Mucosa of descending colon (tissue), 3 donors: Measurements from ENCODE around the gene TIMM13. TPM values are rescaled to one million over a fixed set of nuclear protein-coding genes. Genes with fewer than 3 reads are reported as not detected.
"Not testable (repeated sequence)": the region's sequence is repeated elsewhere in the genome, so short reads cannot be mapped to it uniquely, and the experiment has no call there.

Source experiments
- ATAC-seq: fragments of 200-7000 bp; cut with Tn5 transposase; one replicate; pipeline ENCODE4 v1.9.1; 2020; ENCODE audit warnings: mild to moderate bottlenecking, moderate library complexity
- DNase-seq, 3 donors: peaks; one replicate each; pipeline ENCODE4 v3.0.0-alpha.2; 2020
- H3K36me3 ChIP-seq: fragments of 200-600 bp; one replicate; pipeline ENCODE4 v1.8.0; 2021; ENCODE audit warnings: low read depth, mild to moderate bottlenecking
- H3K4me1 ChIP-seq: fragments of 200-600 bp; one replicate; pipeline ENCODE4 v1.8.0; 2021; ENCODE audit warnings: low read depth, mild to moderate bottlenecking
- H3K4me3 ChIP-seq: fragments of 200-600 bp; one replicate; pipeline ENCODE4 v1.8.0; 2021; ENCODE audit warnings: mild to moderate bottlenecking
- H3K9me3 ChIP-seq: fragments of 200-600 bp; one replicate; pipeline ENCODE4 v1.8.0; 2021; ENCODE audit warnings: mild to moderate bottlenecking
- intact Hi-C, 2 donors: fragments of 100-400 bp; cut with DNase I in 1 of 2; cut with micrococcal nuclease in 1 of 2; formaldehyde crosslinking; loops; one replicate each; pipeline versions ENCODE4 v1.11.0 to v1.11.1; 2022; cut with DNase I, micrococcal nuclease
- total RNA-seq, 3 donors: library from RNA; stranded (reverse); fragmentation: NEBNext Ultra II Directional in 2 of 3; extraction: Animal tissue kit (Norgen Biotek cat#: 25700) in 2 of 3; gene quantifications; one replicate each; pipeline versions ENCODE4 v1.2.1 to v1.2.4, GENCODE V29; 2021 to 2023
- TF ChIP-seq, protein P1 (sequence below): fragments of 200-600 bp; IDR thresholded peaks from one replicate; pipeline ENCODE4 v1.8.0; 2022; ENCODE audit warnings: antibody characterized with exemption, mild to moderate bottlenecking
- donor health status: DM: no; HTN: no; CAD: no; lungs with moderate emphysema.
- donor health status: DM: no; HTN: no; CAD: no.
- donor health status: DM: no; HTN: yes; CAD: no.

Gene TIMM13
- total RNA-seq, 3 donors from 2014 or later, result 75.4 to 130 (median 104) TPM

DNA sequence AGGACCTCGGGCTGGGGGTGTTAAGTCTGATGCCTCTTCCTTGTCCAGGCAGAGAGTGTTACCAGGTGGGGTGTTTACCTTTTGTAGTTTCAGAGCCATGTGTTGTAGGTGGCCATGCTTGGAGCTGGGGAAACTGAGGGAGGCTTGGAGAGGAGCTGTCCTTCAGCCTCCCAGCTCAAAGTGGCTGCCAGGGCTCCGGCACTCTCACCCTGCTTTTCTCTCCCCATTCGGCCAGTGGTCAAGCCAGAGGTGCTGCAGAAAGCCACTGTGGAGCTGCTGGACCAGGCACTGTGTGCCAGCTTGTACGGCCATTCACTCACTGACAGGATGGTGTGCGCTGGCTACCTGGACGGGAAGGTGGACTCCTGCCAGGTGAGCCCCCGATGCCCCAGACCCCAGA is 17.4 kb downstream of the TIMM13 start:
- no peaks in the 10 kb centered on the region for H3K9me3 ChIP-seq
- no peaks in the 10 kb centered on the region for H3K4me1 ChIP-seq
- TF ChIP-seq, protein P1, sequence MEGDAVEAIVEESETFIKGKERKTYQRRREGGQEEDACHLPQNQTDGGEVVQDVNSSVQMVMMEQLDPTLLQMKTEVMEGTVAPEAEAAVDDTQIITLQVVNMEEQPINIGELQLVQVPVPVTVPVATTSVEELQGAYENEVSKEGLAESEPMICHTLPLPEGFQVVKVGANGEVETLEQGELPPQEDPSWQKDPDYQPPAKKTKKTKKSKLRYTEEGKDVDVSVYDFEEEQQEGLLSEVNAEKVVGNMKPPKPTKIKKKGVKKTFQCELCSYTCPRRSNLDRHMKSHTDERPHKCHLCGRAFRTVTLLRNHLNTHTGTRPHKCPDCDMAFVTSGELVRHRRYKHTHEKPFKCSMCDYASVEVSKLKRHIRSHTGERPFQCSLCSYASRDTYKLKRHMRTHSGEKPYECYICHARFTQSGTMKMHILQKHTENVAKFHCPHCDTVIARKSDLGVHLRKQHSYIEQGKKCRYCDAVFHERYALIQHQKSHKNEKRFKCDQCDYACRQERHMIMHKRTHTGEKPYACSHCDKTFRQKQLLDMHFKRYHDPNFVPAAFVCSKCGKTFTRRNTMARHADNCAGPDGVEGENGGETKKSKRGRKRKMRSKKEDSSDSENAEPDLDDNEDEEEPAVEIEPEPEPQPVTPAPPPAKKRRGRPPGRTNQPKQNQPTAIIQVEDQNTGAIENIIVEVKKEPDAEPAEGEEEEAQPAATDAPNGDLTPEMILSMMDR, result no peak
- no peak for DNase-seq
- no peaks in the 10 kb centered on the region for H3K36me3 ChIP-seq
- intact Hi-C loops, result no loop called here
- no peak for ATAC-seq
- H3K4me3 ChIP-seq, result no peak overlapping the region

- DNase-seq (no peak), ATAC-seq (no peak)
These were observed 18.0 kb downstream of the TIMM13 start for GRCh38 chr19:2409352-2409912.

GRCh38 chr19:2408247-2408646 is 19.1 kb downstream of the TIMM13 start:
- intact Hi-C loops, result no loop called here
- ATAC-seq, result no peak
- Histone ChIP-seq H3K4me3 (no peak overlapping the region), H3K4me1 (no peaks in the 10 kb centered on the region), H3K9me3 (no peaks in the 10 kb centered on the region), H3K36me3 (no peaks in the 10 kb centered on the region)
- TF ChIP-seq, protein P1, result no peak
- no peak for DNase-seq

More at GRCh38 chr19:2409352-2409912, 18.0 kb downstream of the TIMM13 start:
- intact Hi-C loops, result no loop called here
- no peaks in the 10 kb centered on the region for H3K36me3 ChIP-seq
- no peak overlapping the region for H3K4me3 ChIP-seq
- no peaks in the 10 kb centered on the region for H3K9me3 ChIP-seq
- no peaks in the 10 kb centered on the region for H3K4me1 ChIP-seq
- TF ChIP-seq, protein P1, result no peak

GRCh38 chr19:2399582-2399981 is 27.8 kb downstream of the TIMM13 start:
- TF ChIP-seq, protein P1, result no peak
- H3K9me3 ChIP-seq, result no peaks in the 10 kb centered on the region
- intact Hi-C loops, result no loop called here
- peaks cover 8% of the 10 kb centered on the region for H3K4me1 ChIP-seq
- DNase-seq, result no peak
- H3K4me3 ChIP-seq, result no peak overlapping the region
- ATAC-seq, result no peak
- H3K36me3 ChIP-seq, result no peaks in the 10 kb centered on the region

DNA sequence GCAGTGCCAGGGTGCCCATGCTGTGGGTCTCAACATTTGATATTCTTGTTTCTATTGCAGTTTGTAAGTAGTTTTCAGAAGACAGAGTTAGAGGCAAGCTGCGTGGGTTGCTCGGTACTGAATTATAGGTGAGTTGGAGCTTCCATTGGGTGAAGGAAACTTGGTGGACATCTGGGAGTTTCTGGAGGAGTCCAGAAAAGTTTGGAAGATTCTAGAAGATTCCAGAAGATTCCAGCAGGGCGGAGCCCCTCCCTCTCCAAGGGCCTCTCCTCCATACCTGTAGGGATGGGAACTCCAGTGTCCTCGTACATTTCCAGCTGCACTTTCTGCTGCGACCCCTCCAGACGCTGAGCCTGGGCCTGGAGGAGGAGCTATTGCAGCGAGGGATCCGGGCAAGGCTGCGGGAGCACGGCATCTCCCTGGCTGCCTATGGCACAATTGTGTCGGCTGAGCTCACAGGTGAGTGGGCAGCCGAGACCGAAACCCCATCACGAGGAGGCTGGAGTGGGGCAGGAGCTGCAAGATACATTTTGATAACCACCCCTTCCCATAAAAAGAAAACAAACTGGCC is 28.6 kb downstream of the TIMM13 start:
- no peak overlapping the region for H3K4me3 ChIP-seq
- peaks cover 13% of the 10 kb centered on the region for H3K4me1 ChIP-seq
- TF ChIP-seq, protein P1, result no peak
- H3K9me3 ChIP-seq, result no peaks in the 10 kb centered on the region
- DNase-seq (no peak), ATAC-seq (no peak)
- intact Hi-C loops, result no loop called here
- no peaks in the 10 kb centered on the region for H3K36me3 ChIP-seq

DNA sequence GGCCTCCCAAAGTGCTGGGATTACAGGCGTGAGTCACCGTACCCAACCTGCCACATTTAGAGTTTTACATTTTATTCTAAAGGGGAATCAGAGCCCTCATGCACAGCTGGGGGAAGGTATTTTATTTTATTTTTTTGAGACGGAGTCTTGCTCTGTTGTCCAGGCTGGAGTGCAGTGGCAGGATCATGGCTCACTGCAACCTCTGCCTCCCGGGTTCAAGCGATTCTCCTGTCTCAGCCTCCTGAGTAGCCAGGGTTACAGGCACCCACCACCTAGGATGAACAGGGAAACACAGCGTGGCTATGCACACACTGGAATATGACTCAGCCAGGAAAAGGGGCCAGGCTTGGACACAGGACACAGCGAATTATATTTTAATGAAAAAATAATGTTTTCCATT is 30.2 kb downstream of the TIMM13 start:
- ATAC-seq, result not testable (repeated sequence)
- H3K4me1 ChIP-seq, result peaks cover 13% of the 10 kb centered on the region

GRCh38 chr19:2395293-2395829 is 32.0 kb downstream of the TIMM13 start:
- DNase-seq, result peak in 1 of 3 donors; percentile 47
- peaks cover 13% of the 10 kb centered on the region for H3K4me1 ChIP-seq
- ATAC-seq, intact Hi-C loops, H3K9me3 ChIP-seq, H3K4me3 ChIP-seq, H3K36me3 ChIP-seq: not testable (repeated sequence)

More for the DNA sequence above, 30.2 kb downstream of the TIMM13 start:
- H3K9me3 ChIP-seq, H3K36me3 ChIP-seq, intact Hi-C loops, H3K4me3 ChIP-seq, DNase-seq: not testable (repeated sequence)
